K562 (cell line): Measurements from ENCODE around the gene HOXB4. TPM values are rescaled to one million over a fixed set of nuclear protein-coding genes. Genes with fewer than 3 reads are reported as not detected.

Source experiments
- ATAC-seq: fragments of 200-7000 bp; cut with Tn5 transposase; 3 replicates; pipeline ENCODE4 v1.9.1; 2020; ENCODE audit warnings: moderate library complexity
- BruUV-seq: library from RNA; stranded (reverse); fragments of 400-500 nt; replicated peaks from 2 replicates; lab custom pipeline; 2021; lab: Mats Ljungman, UMichigan
- CTCF ChIA-PET: fragments of 300-600 bp; formaldehyde crosslinking; extraction: SDS; loops from one replicate; lab custom pipeline; 2021; ENCODE audit warnings: low intra/inter-chr PET ratio; lab: Yijun Ruan, JAX
- POLR2A ChIA-PET: fragments of 300-600, 350-650 bp; sonication (Branson Sonifier 250); formaldehyde crosslinking; extraction: SDS; loops from one replicate; lab custom pipeline; 2021; ENCODE audit warnings: antibody characterized with exemption, inconsistent platforms; lab: Yijun Ruan, JAX
- DNase-seq, 4 experiments: peaks; one replicate each; pipeline versions ENCODE4 v3.0.0 to v3.0.0-alpha.2; 2011 to 2018; ENCODE audit warnings: low spot score in 3 of 4, mixed read lengths in 3 of 4; ENCODE audit errors: extremely low read depth in 1 of 4
- FAIRE-seq: peaks from 2 replicates; lab custom pipeline; 2011; peaks lifted over from hg19 to GRCh38; lab: Jason Lieb, UNC
- H2AFZ ChIP-seq: 2 replicates; pipeline ENCODE4 v1.6.0; 2011; ENCODE audit warnings: low read depth, low read length, control low read depth, inconsistent platforms
- H3K27ac ChIP-seq: fragments of 200-600 bp; 3 replicates; pipeline ENCODE4 v1.8.0; 2011; ENCODE audit warnings: low read depth, mild to moderate bottlenecking, control low read depth, inconsistent platforms, low read length, moderate library complexity, mixed read lengths; ENCODE audit errors: extremely low read depth
- H3K27me3 ChIP-seq, 2 experiments: fragments of 300-600 bp in 1 of 2; 2 replicates in 1 of 2; 3 replicates in 1 of 2; pipeline versions ENCODE4 v1.6.0 to v1.8.0; 2011; ENCODE audit warnings: inconsistent platforms in 2 of 2, low read length in 2 of 2, mild to moderate bottlenecking in 1 of 2, mixed read lengths in 1 of 2, moderate library complexity in 1 of 2; ENCODE audit not compliant: control insufficient read depth in 2 of 2, insufficient read depth in 2 of 2
- H3K36me3 ChIP-seq: fragments of 300-600 bp; 3 replicates; pipeline ENCODE4 v1.8.0; 2011; ENCODE audit warnings: mild to moderate bottlenecking, low read length, inconsistent platforms; ENCODE audit not compliant: control insufficient read depth, insufficient read depth
- H3K4me1 ChIP-seq, 2 experiments: fragments of 200-600 bp in 1 of 2; replicated peaks in 1 of 2; 2 replicates in 1 of 2; 3 replicates in 1 of 2; pipeline versions ENCODE4 v1.5.1 to v1.8.0; 2011; ENCODE audit warnings: inconsistent platforms in 2 of 2, low read length in 2 of 2, mild to moderate bottlenecking in 1 of 2, mixed read lengths in 1 of 2, moderate library complexity in 1 of 2; ENCODE audit not compliant: control insufficient read depth in 2 of 2, insufficient read depth in 2 of 2
- H3K4me2 ChIP-seq: 2 replicates; pipeline ENCODE4 v1.6.1; 2011; ENCODE audit warnings: low read length, control low read depth, inconsistent platforms, mixed read lengths; ENCODE audit not compliant: insufficient read depth
- H3K4me3 ChIP-seq: fragments of 200-600 bp; sonication (generic), shearing (Covaris generic); 2 replicates; pipeline ENCODE4 v1.5.1; 2016; ENCODE audit warnings: control low read depth, inconsistent platforms
- H3K79me2 ChIP-seq: fragments of 200-600 bp; 3 replicates; pipeline ENCODE4 v1.8.0; 2011; ENCODE audit warnings: low read length, inconsistent platforms; ENCODE audit not compliant: control insufficient read depth, insufficient read depth
- H3K9ac ChIP-seq, 2 experiments: 2 replicates each; pipeline versions ENCODE4 v1.6.0 to v1.6.1; 2011; ENCODE audit warnings: low read depth in 2 of 2, low read length in 2 of 2, control low read depth in 1 of 2, inconsistent platforms in 1 of 2, mild to moderate bottlenecking in 1 of 2, mixed read lengths in 1 of 2; ENCODE audit not compliant: insufficient read depth in 1 of 2
- H3K9me1 ChIP-seq: one replicate; pipeline ENCODE4 v1.6.0; 2011; ENCODE audit warnings: inconsistent platforms, mild to moderate bottlenecking, low read length, moderate library complexity; ENCODE audit not compliant: control insufficient read depth, insufficient read depth
- H3K9me3 ChIP-seq: replicated peaks from 2 replicates; pipeline ENCODE4 v1.5.1; 2011; ENCODE audit warnings: low read depth, low read length, inconsistent platforms; ENCODE audit not compliant: control insufficient read depth, insufficient read depth
- H4K20me1 ChIP-seq: replicated peaks from 2 replicates; pipeline ENCODE4 v1.6.1; 2011; ENCODE audit warnings: low read length, inconsistent platforms, mixed read lengths; ENCODE audit not compliant: control insufficient read depth, insufficient read depth
- ARID3A ChIP-seq: IDR thresholded peaks from 2 replicates; pipeline ENCODE4 v1.6.1; 2012; ENCODE audit warnings: low read depth, low read length, improper control_type of control experiment, borderline replicate concordance
- FOXP1 ChIP-seq: sonication (generic); formaldehyde crosslinking; IDR thresholded peaks from 2 replicates; pipeline ENCODE4 v1.8.0; 2022; ENCODE audit warnings: mild to moderate bottlenecking, missing genetic modification reagents
- HNRNPUL1 ChIP-seq: fragments of 200-400 bp; formaldehyde crosslinking; IDR thresholded peaks from 2 replicates; pipeline ENCODE4 v1.6.1; 2017; ENCODE audit warnings: low read length
- MCM3 ChIP-seq: fragments of 450-650 bp; IDR thresholded peaks from 2 replicates; pipeline ENCODE4 v1.6.1; 2016
- NR2F6 ChIP-seq: fragments of 450-650 bp; formaldehyde crosslinking; IDR thresholded peaks from 2 replicates; pipeline ENCODE4 v1.4.0; 2020; ENCODE audit warnings: mild to moderate bottlenecking
- PRDM10 ChIP-seq: fragments of 450-650 bp; IDR thresholded peaks from 2 replicates; pipeline ENCODE4 v1.6.1; 2018; ENCODE audit not compliant: partially characterized antibody
- RNF2 ChIP-seq: sonication (generic); IDR thresholded peaks from 2 replicates; pipeline ENCODE4 v1.6.1; 2016
- ZBTB2 ChIP-seq: fragments of 450-650 bp; IDR thresholded peaks from 2 replicates; pipeline ENCODE4 v1.6.1; 2016; ENCODE audit warnings: antibody characterized with exemption
- ZNF449 ChIP-seq: fragments of 250-450 bp; sonication (Bioruptor Pico); IDR thresholded peaks from 2 replicates; pipeline ENCODE4 v1.8.0; 2022; ENCODE audit warnings: moderate library complexity, mild to moderate bottlenecking, inconsistent platforms
- WGBS: fragments of 100-300 bp; shearing (Covaris generic); methylation state at CpG from one replicate; pipeline ENCODE4 v1.1.6; 2016; ENCODE audit warnings: low coverage, mixed read lengths; ENCODE audit not compliant: insufficient coverage; ENCODE audit errors: missing lambda C conversion rate; 5-methylcytosine and 5-hydroxymethylcytosine counted together
- in situ Hi-C: fragments of 300-500 bp; cut with MboI; formaldehyde crosslinking; loops from 4 replicates; pipeline ENCODE4 v1.15.0; 2018; ENCODE audit warnings: inconsistent platforms, mixed read lengths
- intact Hi-C: fragments of 100-400 bp; cut with micrococcal nuclease; formaldehyde crosslinking; loops from 2 replicates; pipeline ENCODE4 v1.14.2; 2022
- polyA plus RNA-seq, 8 experiments: library from polyadenylated mRNA; depleted of rRNA in 4 of 8; stranded (reverse) in 5 of 8; unstranded in 3 of 8; fragments of >200 nt; fragmentation: Nextera tagmentation in 2 of 8; fragmentation: Illumina TruSeq in 1 of 8; extraction: Ambion mirVana in 2 of 8; extraction: Trizol in 1 of 8; gene quantifications; 2 replicates each; pipeline versions ENCODE4 v1.2.1 to v1.2.3, GENCODE V29; 2011 to 2014; ENCODE audit warnings: inconsistent platforms in 1 of 8, missing spikeins in 1 of 8
- total RNA-seq, 7 experiments: library from RNA; depleted of rRNA in 6 of 7; stranded (reverse); fragments of >200 nt in 6 of 7; fragmentation: Illumina TruSeq in 2 of 7; extraction: Trizol in 2 of 7; gene quantifications; 2 replicates each; pipeline versions ENCODE4 v1.2.1 to v1.2.3, GENCODE V29; 2011 to 2021; ENCODE audit warnings: low replicate concordance in 1 of 7

The HOXB4 gene
- total and polyA plus RNA-seq, 9 of the 15 experiments (the other 6 are each of a cell fraction or from before 2014, with no cell fraction given) = 1.6 to 34.9 (median 14.9) TPM

- in situ Hi-C loops = no loop called here
- no TSS peak for BruUV-seq
Measured at GRCh38 chr17:48551214-48551555, 27.0 kb downstream of the HOXB4 start.

More at GRCh38 chr17:48551214-48551555, 27.0 kb downstream of the HOXB4 start:
- peaks cover 67% of the 10 kb centered on the region for H3K79me2 ChIP-seq
- H3K9me1 ChIP-seq = no peaks in the 10 kb centered on the region
- FAIRE-seq (no peak), ATAC-seq (no peak), DNase-seq (no peak)
- no peaks in the 10 kb centered on the region for H4K20me1 ChIP-seq
- H3K4me1 ChIP-seq = peaks cover 45 to 57% of the 10 kb centered on the region in 2 experiments
- 94% methylated on average over 6 of the region's 19 CpGs for WGBS
- H3K27ac ChIP-seq = no peak overlapping the region
- TF ChIP-seq ARID3A (no peak), HNRNPUL1 (no peak), PRDM10 (no peak), NR2F6 (CRISPR knock-in tag) (no peak), RNF2 (no peak), MCM3 (no peak), ZNF449 (CRISPR knock-in tag) (no peak), FOXP1 (no peak), ZBTB2 (no peak)
- no peak overlapping the region for H3K4me3 ChIP-seq
- H3K27me3 ChIP-seq = no peaks in the 10 kb centered on the region
- ChIA-PET CTCF (no interaction called here), POLR2A (interaction anchor here (0.6 to 2.5 kb wide), 3 partner anchors 8 to 27 kb away, joined by 3 to 8 read pairs (median 3); no protein-coding TSS in a partner anchor)
- H3K9me3 ChIP-seq = no peaks in the 10 kb centered on the region
- H2AFZ ChIP-seq = no peak overlapping the region
- H3K4me2 ChIP-seq = no peak overlapping the region
- H3K9ac ChIP-seq = no peak overlapping the region
- H3K36me3 ChIP-seq = peaks cover 59% of the 10 kb centered on the region; the same call in 2 of the 3 replicates
- intact Hi-C loops = no loop called here
